ENCODE measurements around the gene PRELID2. TPM values are rescaled to one million over a fixed set of nuclear protein-coding genes. Genes with fewer than 3 reads are reported as not detected.

The PRELID2 gene
- total and polyA plus RNA-seq, 9 donors = 2.1 to 20.1 (median 3.1) TPM

DNA sequence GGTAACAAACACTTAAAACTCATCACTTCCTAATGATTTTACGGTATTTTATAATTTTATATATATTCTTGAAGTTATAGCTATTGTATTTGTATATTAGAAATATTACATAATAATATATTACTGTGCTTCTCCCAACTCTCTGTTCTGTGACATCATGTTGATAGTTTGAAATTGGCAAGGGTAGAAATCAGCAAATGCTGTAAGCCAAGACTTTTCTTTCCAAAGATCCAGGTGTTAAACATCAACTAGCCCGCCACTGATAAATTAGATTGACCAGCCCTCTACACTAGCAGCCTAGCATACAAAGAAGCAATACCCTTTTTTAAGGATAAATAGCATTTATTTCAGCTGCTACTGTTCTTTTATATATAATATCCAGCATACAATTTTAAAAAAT lies 122.9 kb downstream of the PRELID2 start:
- no peak overlapping the region for H3K4me3 ChIP-seq (ENCODE audit: low read length)
- H3K27ac ChIP-seq (ENCODE audit: low read length) = no peak overlapping the region
- no peaks in the 10 kb centered on the region for H3K27me3 ChIP-seq (ENCODE audit: control insufficient read depth, insufficient read depth, low read length)
- H3K9me3 ChIP-seq (replicated peaks; ENCODE audit: control insufficient read depth, low read depth, low read length) = no peaks in the 10 kb centered on the region
- no peaks in the 10 kb centered on the region for H3K36me3 ChIP-seq (ENCODE audit: control insufficient read depth, insufficient read depth, low read length)
- no peaks in the 10 kb centered on the region for H3K4me1 ChIP-seq (ENCODE audit: control insufficient read depth, insufficient read depth, low read length)
- DNase-seq = no peak
- no CpG with 5 or more reads among the region's 2 CpGs for WGBS (ENCODE audit: insufficient coverage)

GRCh38 chr5:145711417-145711816 lies 123.7 kb downstream of the PRELID2 start:
- WGBS (ENCODE audit: insufficient coverage) = 100% methylated on average over 1 of the region's 3 CpGs
- DNase-seq = no peak
- Histone ChIP-seq H3K27me3 (ENCODE audit: control insufficient read depth, insufficient read depth, low read length) (no peaks in the 10 kb centered on the region), H3K9me3 (replicated peaks; ENCODE audit: control insufficient read depth, low read depth, low read length) (no peaks in the 10 kb centered on the region), H3K36me3 (ENCODE audit: control insufficient read depth, insufficient read depth, low read length) (no peaks in the 10 kb centered on the region), H3K27ac (ENCODE audit: low read length) (no peak overlapping the region), H3K4me1 (ENCODE audit: control insufficient read depth, insufficient read depth, low read length) (no peaks in the 10 kb centered on the region), H3K4me3 (ENCODE audit: low read length) (no peak overlapping the region)

Other genes starting within 250 kb of the PRELID2 start
- gene GRXCR2, start 37.7 kb upstream of the PRELID2 start, total RNA-seq = not detected
- under 1 TPM in 1 of 8 donors, not detected in 7; 0.05 TPM for gene GRXCR2, start 37.7 kb upstream of the PRELID2 start, polyA plus RNA-seq (ENCODE audit: insufficient read depth in 1 of 8, insufficient read length in 8 of 8, low replicate concordance in 1 of 8)
- gene SH3RF2, start 101.2 kb upstream of the PRELID2 start, total RNA-seq = 4.4 TPM
- 10 to 100 TPM in 2 of 8 donors, 1 to 10 TPM in 6; 3.8 to 12.9 (median 8.2) TPM for gene SH3RF2, start 101.2 kb upstream of the PRELID2 start, polyA plus RNA-seq (ENCODE audit: insufficient read depth in 1 of 8, insufficient read length in 8 of 8, low replicate concordance in 1 of 8)

Measured in muscle of leg (tissue), 11 donors.